Suprapubic skin (tissue), 4 donors: ENCODE results near the gene BCL11A. TPM values are rescaled to one million over a fixed set of nuclear protein-coding genes. Genes with fewer than 3 reads are reported as not detected.

ENCODE experiments used
- DNase-seq, 2 donors: peaks; one replicate each; pipeline ENCODE4 v3.0.0-alpha.2; 2019; ENCODE audit warnings: low spot score in 2 of 2
- H3K27ac ChIP-seq: fragments of 200-600 bp; sonication (generic); one replicate; pipeline ENCODE4 v1.5.1; 2019
- H3K27me3 ChIP-seq: fragments of 200-600 bp; sonication (generic); one replicate; pipeline ENCODE4 v1.5.1; 2019
- H3K36me3 ChIP-seq: fragments of 200-600 bp; sonication (generic); one replicate; pipeline ENCODE4 v1.5.1; 2019
- H3K4me1 ChIP-seq: fragments of 200-600 bp; sonication (generic); one replicate; pipeline ENCODE4 v1.5.1; 2019
- H3K4me3 ChIP-seq: fragments of 200-600 bp; sonication (generic); one replicate; pipeline ENCODE4 v1.5.1; 2019; ENCODE audit warnings: mild to moderate bottlenecking
- H3K9me3 ChIP-seq: fragments of 200-600 bp; sonication (generic); one replicate; pipeline ENCODE4 v1.5.1; 2019
- CTCF ChIP-seq, 2 donors: fragments of 200-600 bp in 1 of 2; fragments of 450-650 bp in 1 of 2; sonication (generic) in 1 of 2; IDR thresholded peaks; one replicate each; pipeline ENCODE4 v1.5.1; 2016 to 2019; ENCODE audit warnings: antibody characterized with exemption in 2 of 2, mild to moderate bottlenecking in 1 of 2, moderate library complexity in 1 of 2
- EP300 ChIP-seq: sonication (generic); formaldehyde crosslinking; IDR thresholded peaks from one replicate; pipeline ENCODE4 v1.6.1; 2017; ENCODE audit warnings: antibody characterized with exemption
- POLR2A ChIP-seq, 2 donors: fragments of 450-650 bp; IDR thresholded peaks; one replicate each; pipeline ENCODE4 v1.6.1; 2017; ENCODE audit warnings: antibody characterized with exemption in 2 of 2, mild to moderate bottlenecking in 2 of 2, moderate library complexity in 2 of 2
- POLR2AphosphoS5 ChIP-seq, 3 donors: sonication (generic); formaldehyde crosslinking; IDR thresholded peaks; one replicate each; pipeline ENCODE4 v1.6.1; 2017; ENCODE audit warnings: antibody characterized with exemption in 3 of 3
- WGBS: methylation state at CpG from one replicate; pipeline ENCODE4 v1.1.5; 2018; 5-methylcytosine and 5-hydroxymethylcytosine counted together
- total RNA-seq, 4 donors: library from RNA; depleted of rRNA; stranded (reverse); fragments of >200 nt; gene quantifications; one replicate each; pipeline ENCODE4 v1.1.0, GENCODE V29; 2016

BCL11A gene
- total RNA-seq, 4 donors from 2014 or later = 67.1 to 222 (median 113) TPM

- H3K4me1 ChIP-seq = peaks cover 39% of the 10 kb centered on the region
- 50% methylated on average over 1 of the region's 1 CpG for WGBS
- no peak for DNase-seq
- H3K4me3 ChIP-seq = no peak overlapping the region
- H3K9me3 ChIP-seq = no peaks in the 10 kb centered on the region
- TF ChIP-seq POLR2AphosphoS5 (IDR thresholded peaks at IDR 0.05) = no peak
- TF ChIP-seq CTCF (IDR thresholded peaks at IDR 0.05) = no peak
- no peak for TF ChIP-seq EP300
- TF ChIP-seq POLR2A (IDR thresholded peaks at IDR 0.05) = no peak
- no peak overlapping the region for H3K27ac ChIP-seq
- H3K36me3 ChIP-seq = no peaks in the 10 kb centered on the region
- H3K27me3 ChIP-seq = peaks cover 15% of the 10 kb centered on the region
Measured at GRCh38 chr2:60525899-60526298, 27.6 kb downstream of the BCL11A start.

GRCh38 chr2:60524874-60525273 lies 28.6 kb downstream of the BCL11A start:
- TF ChIP-seq POLR2A (IDR thresholded peaks at IDR 0.05) (no peak), EP300 (no peak), CTCF (IDR thresholded peaks at IDR 0.05) (no peak), POLR2AphosphoS5 (IDR thresholded peaks at IDR 0.05) (no peak)
- H3K36me3 ChIP-seq = no peaks in the 10 kb centered on the region
- no peak for DNase-seq
- H3K27ac ChIP-seq = no peak overlapping the region
- H3K4me1 ChIP-seq = peaks cover 36% of the 10 kb centered on the region
- 75% methylated on average over 4 of the region's 4 CpGs for WGBS
- no peak overlapping the region for H3K4me3 ChIP-seq
- H3K27me3 ChIP-seq = peaks cover 10% of the 10 kb centered on the region
- no peaks in the 10 kb centered on the region for H3K9me3 ChIP-seq

- Histone ChIP-seq H3K27ac (no peak overlapping the region), H3K36me3 (no peaks in the 10 kb centered on the region), H3K4me1 (peaks cover 31% of the 10 kb centered on the region), H3K27me3 (peaks cover 8% of the 10 kb centered on the region), H3K4me3 (no peak overlapping the region), H3K9me3 (no peaks in the 10 kb centered on the region)
- 91% methylated on average over 6 of the region's 6 CpGs for WGBS
- DNase-seq = no peak
- TF ChIP-seq EP300 (no peak), POLR2A (IDR thresholded peaks at IDR 0.05) (no peak), POLR2AphosphoS5 (IDR thresholded peaks at IDR 0.05) (no peak), CTCF (IDR thresholded peaks at IDR 0.05) (no peak)
Measured at GRCh38 chr2:60523963-60524362, 29.5 kb downstream of the BCL11A start.

- Histone ChIP-seq H3K4me3 (no peak overlapping the region), H3K27ac (no peak overlapping the region), H3K36me3 (no peaks in the 10 kb centered on the region), H3K4me1 (peaks cover 16% of the 10 kb centered on the region), H3K27me3 (no peaks in the 10 kb centered on the region), H3K9me3 (no peaks in the 10 kb centered on the region)
- 75% methylated on average over 3 of the region's 3 CpGs for WGBS
- TF ChIP-seq CTCF (IDR thresholded peaks at IDR 0.05) = no peak
- no peak for TF ChIP-seq POLR2A (IDR thresholded peaks at IDR 0.05)
- TF ChIP-seq EP300 = no peak
- TF ChIP-seq POLR2AphosphoS5 (IDR thresholded peaks at IDR 0.05) = no peak
- DNase-seq = no peak
Measured at GRCh38 chr2:60522462-60522861, 31.0 kb downstream of the BCL11A start.

- DNase-seq = no peak
Measured at GRCh38 chr2:60521626-60522025, 31.8 kb downstream of the BCL11A start.

More at GRCh38 chr2:60521626-60522025, 31.8 kb downstream of the BCL11A start:
- H3K27me3 ChIP-seq = no peaks in the 10 kb centered on the region
- H3K4me1 ChIP-seq = peaks cover 10% of the 10 kb centered on the region
- no peaks in the 10 kb centered on the region for H3K36me3 ChIP-seq
- no peak overlapping the region for H3K27ac ChIP-seq
- WGBS = 87% methylated on average over 5 of the region's 5 CpGs
- TF ChIP-seq POLR2AphosphoS5 (IDR thresholded peaks at IDR 0.05) (no peak), EP300 (no peak), CTCF (IDR thresholded peaks at IDR 0.05) (no peak), POLR2A (IDR thresholded peaks at IDR 0.05) (no peak)
- H3K4me3 ChIP-seq = no peak overlapping the region
- H3K9me3 ChIP-seq = no peaks in the 10 kb centered on the region
